Astrocyte (in vitro differentiated cells and primary cell): ENCODE measurements around the gene FIGN. TPM values are rescaled to one million over a fixed set of nuclear protein-coding genes. Genes with fewer than 3 reads are reported as not detected.
A peak's percentile ranks its signal among the peaks of the same experiment; 100 is the strongest.

Experiments
- DNase-seq: peaks from one replicate; pipeline ENCODE4 v3.0.0-alpha.2; 2010; ENCODE audit warnings: low read depth
- FAIRE-seq: peaks from 2 replicates; lab custom pipeline; 2011; peaks lifted over from hg19 to GRCh38; lab: Jason Lieb, UNC
- H2AFZ ChIP-seq: 2 replicates; pipeline ENCODE4 v1.6.0; 2012; ENCODE audit warnings: low read depth, low read length, inconsistent platforms
- H3K27ac ChIP-seq: 2 replicates; pipeline ENCODE4 v1.5.1; 2011; ENCODE audit warnings: low read depth, low read length, inconsistent platforms
- H3K27me3 ChIP-seq: 2 replicates; pipeline ENCODE4 v1.6.0; 2011; ENCODE audit warnings: low read length, inconsistent platforms; ENCODE audit not compliant: insufficient read depth
- H3K36me3 ChIP-seq: 2 replicates; pipeline ENCODE4 v1.5.1; 2011; ENCODE audit warnings: low read length, inconsistent platforms; ENCODE audit not compliant: insufficient read depth
- H3K4me1 ChIP-seq: 2 replicates; pipeline ENCODE4 v1.5.1; 2011; ENCODE audit warnings: low read length, inconsistent platforms; ENCODE audit not compliant: insufficient read depth
- H3K4me2 ChIP-seq: 2 replicates; pipeline ENCODE4 v1.6.0; 2012; ENCODE audit warnings: low read length, inconsistent platforms
- H3K4me3 ChIP-seq: 2 replicates; pipeline ENCODE4 v1.5.1; 2011; ENCODE audit warnings: low read depth, mild to moderate bottlenecking, low read length, inconsistent platforms; ENCODE audit not compliant: insufficient read depth
- H3K79me2 ChIP-seq: 2 replicates; pipeline ENCODE4 v1.6.0; 2012; ENCODE audit warnings: mild to moderate bottlenecking, low read length, inconsistent platforms; ENCODE audit not compliant: insufficient read depth
- H3K9ac ChIP-seq: 2 replicates; pipeline ENCODE4 v1.6.0; 2012; ENCODE audit warnings: mild to moderate bottlenecking, low read length, inconsistent platforms
- H3K9me3 ChIP-seq: 2 replicates; pipeline ENCODE4 v1.5.1; 2012; ENCODE audit warnings: low read depth, mild to moderate bottlenecking, low read length, inconsistent platforms; ENCODE audit not compliant: insufficient read depth
- H4K20me1 ChIP-seq: 2 replicates; pipeline ENCODE4 v1.6.0; 2012; ENCODE audit warnings: low read length, inconsistent platforms; ENCODE audit not compliant: insufficient read depth
- H3K27ac Mint-ChIP-seq: one replicate; pipeline ENCODE4 v1.8.0; 2021; ENCODE audit warnings: mild to moderate bottlenecking, mixed read lengths; ENCODE audit not compliant: unreplicated experiment
- H3K27me3 Mint-ChIP-seq: one replicate; pipeline ENCODE4 v1.8.0; 2021; ENCODE audit warnings: low read depth, mixed read lengths; ENCODE audit not compliant: unreplicated experiment
- H3K36me3 Mint-ChIP-seq: one replicate; pipeline ENCODE4 v1.8.0; 2021; ENCODE audit warnings: low read depth, mixed read lengths; ENCODE audit not compliant: unreplicated experiment
- H3K4me1 Mint-ChIP-seq: one replicate; pipeline ENCODE4 v1.8.0; 2021; ENCODE audit warnings: low read depth, mixed read lengths; ENCODE audit not compliant: unreplicated experiment
- H3K4me3 Mint-ChIP-seq: one replicate; pipeline ENCODE4 v1.8.0; 2021; ENCODE audit warnings: mild to moderate bottlenecking, moderate library complexity, mixed read lengths; ENCODE audit not compliant: unreplicated experiment
- H3K9me3 Mint-ChIP-seq: one replicate; pipeline ENCODE4 v1.8.0; 2021; ENCODE audit warnings: mild to moderate bottlenecking, mixed read lengths; ENCODE audit not compliant: unreplicated experiment
- EZH2 ChIP-seq: IDR thresholded peaks from 2 replicates; pipeline ENCODE4 v1.6.1; 2012; ENCODE audit warnings: mild to moderate bottlenecking, low read length, inconsistent platforms; ENCODE audit not compliant: insufficient read depth
- total RNA-seq: library from RNA; stranded (reverse); gene quantifications from 2 replicates; pipeline ENCODE4 v1.2.1, GENCODE V29; 2021
- TF ChIP-seq, protein P1 (sequence below): IDR thresholded peaks from 2 replicates; pipeline ENCODE4 v1.5.1; 2011; ENCODE audit warnings: low read depth, mild to moderate bottlenecking, inconsistent platforms, low read length, moderate library complexity; ENCODE audit not compliant: insufficient read depth

The FIGN gene
- total RNA-seq, 1 donor from 2014 or later, result 30.3 TPM

DNA sequence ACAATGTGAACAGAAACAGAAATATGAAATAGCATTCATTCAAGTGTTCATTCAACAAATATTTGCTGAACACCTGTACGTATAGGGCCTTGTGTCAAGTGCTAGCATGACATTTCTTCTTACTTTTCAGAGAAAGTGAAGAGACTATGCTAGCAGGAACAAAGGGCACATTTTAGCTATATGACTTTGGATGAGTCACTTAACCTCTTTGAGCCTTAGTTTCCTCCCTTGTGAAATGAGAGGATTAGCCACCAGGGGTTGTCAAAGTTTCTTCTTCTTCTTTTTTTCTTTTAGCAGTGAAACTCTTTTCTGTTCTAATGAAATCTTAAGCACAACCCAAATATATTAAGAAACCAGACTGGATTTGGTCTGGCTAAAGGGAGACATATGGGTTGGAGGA, 53.1 kb downstream of the FIGN start:
- Histone ChIP-seq H3K9me3 (no peaks in the 10 kb centered on the region), H4K20me1 (no peaks in the 10 kb centered on the region), H3K27me3 (no peaks in the 10 kb centered on the region), H3K4me1 (peaks cover 5% of the 10 kb centered on the region), H3K4me3 (no peak overlapping the region), H3K79me2 (peaks cover 9% of the 10 kb centered on the region), H3K4me2 (peak overlapping the region; percentile 11), H3K9ac (no peak overlapping the region), H3K27ac (no peak overlapping the region), H2AFZ (no peak overlapping the region), H3K36me3 (no peaks in the 10 kb centered on the region)
- no peak for TF ChIP-seq EZH2
- TF ChIP-seq, protein P1, sequence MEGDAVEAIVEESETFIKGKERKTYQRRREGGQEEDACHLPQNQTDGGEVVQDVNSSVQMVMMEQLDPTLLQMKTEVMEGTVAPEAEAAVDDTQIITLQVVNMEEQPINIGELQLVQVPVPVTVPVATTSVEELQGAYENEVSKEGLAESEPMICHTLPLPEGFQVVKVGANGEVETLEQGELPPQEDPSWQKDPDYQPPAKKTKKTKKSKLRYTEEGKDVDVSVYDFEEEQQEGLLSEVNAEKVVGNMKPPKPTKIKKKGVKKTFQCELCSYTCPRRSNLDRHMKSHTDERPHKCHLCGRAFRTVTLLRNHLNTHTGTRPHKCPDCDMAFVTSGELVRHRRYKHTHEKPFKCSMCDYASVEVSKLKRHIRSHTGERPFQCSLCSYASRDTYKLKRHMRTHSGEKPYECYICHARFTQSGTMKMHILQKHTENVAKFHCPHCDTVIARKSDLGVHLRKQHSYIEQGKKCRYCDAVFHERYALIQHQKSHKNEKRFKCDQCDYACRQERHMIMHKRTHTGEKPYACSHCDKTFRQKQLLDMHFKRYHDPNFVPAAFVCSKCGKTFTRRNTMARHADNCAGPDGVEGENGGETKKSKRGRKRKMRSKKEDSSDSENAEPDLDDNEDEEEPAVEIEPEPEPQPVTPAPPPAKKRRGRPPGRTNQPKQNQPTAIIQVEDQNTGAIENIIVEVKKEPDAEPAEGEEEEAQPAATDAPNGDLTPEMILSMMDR, result peak; percentile 21
- H3K4me1 Mint-ChIP-seq, result peaks cover 10% of the 10 kb centered on the region
- DNase-seq, result peak; percentile 35
- FAIRE-seq, result peak; percentile 39
- no peak overlapping the region for H3K4me3 Mint-ChIP-seq
- H3K27me3 Mint-ChIP-seq, result no peaks in the 10 kb centered on the region
- peaks cover 4% of the 10 kb centered on the region for H3K36me3 Mint-ChIP-seq
- no peaks in the 10 kb centered on the region for H3K9me3 Mint-ChIP-seq
- H3K27ac Mint-ChIP-seq, result no peak overlapping the region

GRCh38 chr2:163681745-163682144, 54.1 kb downstream of the FIGN start:
- H4K20me1 ChIP-seq, result no peaks in the 10 kb centered on the region
- FAIRE-seq, result no peak
- H3K27ac Mint-ChIP-seq, result no peak overlapping the region

GRCh38 chr2:163675388-163675787, 60.4 kb downstream of the FIGN start:
- Mint-ChIP-seq H3K4me1 (no peaks in the 10 kb centered on the region), H3K9me3 (no peaks in the 10 kb centered on the region), H3K4me3 (no peak overlapping the region), H3K27ac (no peak overlapping the region), H3K27me3 (no peaks in the 10 kb centered on the region), H3K36me3 (peaks cover 2% of the 10 kb centered on the region)
- H3K79me2 ChIP-seq, result peaks cover under 1% of the 10 kb centered on the region
- H3K9me3 ChIP-seq, result no peaks in the 10 kb centered on the region
- no peaks in the 10 kb centered on the region for H3K27me3 ChIP-seq
- DNase-seq (no peak), FAIRE-seq (peak; percentile 29)
- no peaks in the 10 kb centered on the region for H3K4me1 ChIP-seq
- no peaks in the 10 kb centered on the region for H4K20me1 ChIP-seq
- TF ChIP-seq, protein P1, result no peak
- no peak for TF ChIP-seq EZH2
- H3K36me3 ChIP-seq, result no peaks in the 10 kb centered on the region
- H3K4me2 ChIP-seq, result no peak overlapping the region
- no peak overlapping the region for H2AFZ ChIP-seq
- H3K27ac ChIP-seq, result no peak overlapping the region
- no peak overlapping the region for H3K4me3 ChIP-seq
- H3K9ac ChIP-seq, result no peak overlapping the region

More at GRCh38 chr2:163681745-163682144, 54.1 kb downstream of the FIGN start:
- no peak overlapping the region for H2AFZ ChIP-seq
- no peaks in the 10 kb centered on the region for H3K27me3 Mint-ChIP-seq
- no peaks in the 10 kb centered on the region for H3K27me3 ChIP-seq
- no peak overlapping the region for H3K27ac ChIP-seq
- no peak overlapping the region for H3K4me3 Mint-ChIP-seq
- no peak for TF ChIP-seq EZH2
- TF ChIP-seq, protein P1, result no peak
- no peak overlapping the region for H3K4me3 ChIP-seq
- peaks cover 9% of the 10 kb centered on the region for H3K79me2 ChIP-seq
- peaks cover 4% of the 10 kb centered on the region for H3K36me3 Mint-ChIP-seq
- DNase-seq, result peak; percentile 61
- H3K4me1 ChIP-seq, result peaks cover 5% of the 10 kb centered on the region
- H3K4me1 Mint-ChIP-seq, result peaks cover 10% of the 10 kb centered on the region
- H3K9me3 Mint-ChIP-seq, result no peaks in the 10 kb centered on the region
- no peak overlapping the region for H3K4me2 ChIP-seq
- no peaks in the 10 kb centered on the region for H3K9me3 ChIP-seq
- H3K9ac ChIP-seq, result no peak overlapping the region
- H3K36me3 ChIP-seq, result no peaks in the 10 kb centered on the region
